ENCODE measurements around the gene KCTD15. TPM values are rescaled to one million over a fixed set of nuclear protein-coding genes. Genes with fewer than 3 reads are reported as not detected.

KCTD15 gene
- total and polyA plus RNA-seq, 2 donors (not counting 3 experiments of a cell fraction or from before 2014, with no cell fraction given): 49.5 to 51.8 TPM

DNA sequence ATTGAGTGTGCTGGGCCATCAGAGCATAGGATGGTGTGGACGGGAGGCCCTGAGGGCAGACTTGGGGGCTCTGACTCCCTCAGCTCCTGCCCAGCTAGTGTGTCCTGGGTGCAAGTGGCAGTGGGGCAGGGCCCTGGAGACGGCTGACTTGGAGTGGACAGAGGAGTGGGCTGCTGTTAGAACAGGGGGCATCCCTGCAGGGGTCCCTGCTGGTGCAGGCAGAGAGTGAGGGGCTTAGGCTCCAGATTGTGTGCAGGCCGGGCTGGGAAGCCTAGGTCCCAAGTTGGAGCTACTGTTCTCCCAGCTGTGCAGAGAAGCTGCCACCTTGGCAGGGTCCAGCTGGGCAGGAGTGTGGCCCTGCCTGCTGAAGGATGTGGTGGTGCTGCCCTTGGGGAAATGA is 8.6 kb downstream of the KCTD15 start:
- POLR2A ChIA-PET: no interaction called here
- H3K4me3 ChIP-seq (replicated peaks in 1 of 3; ENCODE audit: insufficient read depth in 1 of 3, low read depth in 1 of 3, low read length in 3 of 3): no peak overlapping the region

More for the DNA sequence above, 8.6 kb downstream of the KCTD15 start:
- TF ChIP-seq, protein P1, sequence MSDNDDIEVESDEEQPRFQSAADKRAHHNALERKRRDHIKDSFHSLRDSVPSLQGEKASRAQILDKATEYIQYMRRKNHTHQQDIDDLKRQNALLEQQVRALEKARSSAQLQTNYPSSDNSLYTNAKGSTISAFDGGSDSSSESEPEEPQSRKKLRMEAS (IDR thresholded peaks at IDR 0.05; ENCODE audit: insufficient read depth, insufficient read length): no peak
- TF ChIP-seq, protein P2, sequence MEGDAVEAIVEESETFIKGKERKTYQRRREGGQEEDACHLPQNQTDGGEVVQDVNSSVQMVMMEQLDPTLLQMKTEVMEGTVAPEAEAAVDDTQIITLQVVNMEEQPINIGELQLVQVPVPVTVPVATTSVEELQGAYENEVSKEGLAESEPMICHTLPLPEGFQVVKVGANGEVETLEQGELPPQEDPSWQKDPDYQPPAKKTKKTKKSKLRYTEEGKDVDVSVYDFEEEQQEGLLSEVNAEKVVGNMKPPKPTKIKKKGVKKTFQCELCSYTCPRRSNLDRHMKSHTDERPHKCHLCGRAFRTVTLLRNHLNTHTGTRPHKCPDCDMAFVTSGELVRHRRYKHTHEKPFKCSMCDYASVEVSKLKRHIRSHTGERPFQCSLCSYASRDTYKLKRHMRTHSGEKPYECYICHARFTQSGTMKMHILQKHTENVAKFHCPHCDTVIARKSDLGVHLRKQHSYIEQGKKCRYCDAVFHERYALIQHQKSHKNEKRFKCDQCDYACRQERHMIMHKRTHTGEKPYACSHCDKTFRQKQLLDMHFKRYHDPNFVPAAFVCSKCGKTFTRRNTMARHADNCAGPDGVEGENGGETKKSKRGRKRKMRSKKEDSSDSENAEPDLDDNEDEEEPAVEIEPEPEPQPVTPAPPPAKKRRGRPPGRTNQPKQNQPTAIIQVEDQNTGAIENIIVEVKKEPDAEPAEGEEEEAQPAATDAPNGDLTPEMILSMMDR (IDR thresholded peaks at IDR 0.05; ENCODE audit: extremely low read depth in 1 of 2, insufficient read depth in 1 of 2, low read depth in 1 of 2, low read length in 2 of 2): no peak
- TF ChIP-seq FOS (IDR thresholded peaks at IDR 0.05; ENCODE audit: borderline replicate concordance, insufficient read depth, low read length): no peak
- TF ChIP-seq MYC (IDR thresholded peaks at IDR 0.05; ENCODE audit: low read depth, low read length): no peak
- TF ChIP-seq POLR2A (IDR thresholded peaks at IDR 0.05; ENCODE audit: low read depth, low read length): no peak
- intact Hi-C loops (cut with micrococcal nuclease): no loop called here
- Histone ChIP-seq H3K9ac (replicated peaks; ENCODE audit: extremely low read depth, insufficient read depth, low read length) (no peak overlapping the region), H2AFZ (ENCODE audit: low read depth, low read length) (no peak overlapping the region), H3K9me1 (replicated peaks; ENCODE audit: control insufficient read depth, extremely low read depth, insufficient read depth, low read length) (no peaks in the 10 kb centered on the region), H3K27me3 (ENCODE audit: control insufficient read depth in 2 of 2, insufficient read depth in 2 of 2, low read length in 2 of 2) (no peaks in the 10 kb centered on the region), H3K4me2 (ENCODE audit: insufficient read depth, low read length) (no peak overlapping the region), H3K79me2 (ENCODE audit: control insufficient read depth, insufficient read depth, low read length) (peaks cover 4% of the 10 kb centered on the region), H4K20me1 (replicated peaks; ENCODE audit: control insufficient read depth, extremely low read depth, insufficient read depth, low read length) (no peaks in the 10 kb centered on the region), H3K4me1 (ENCODE audit: control insufficient read depth, extremely low read depth, insufficient read depth, low read length) (peaks cover 7% of the 10 kb centered on the region), H3K36me3 (ENCODE audit: control insufficient read depth in 2 of 2, extremely low read depth in 1 of 2, insufficient read depth in 2 of 2, low read length in 2 of 2) (peaks cover 4 to 61% of the 10 kb centered on the region in 2 experiments), H3K27ac (ENCODE audit: insufficient read depth, low read depth, low read length) (no peak overlapping the region), H3K9me3 (replicated peaks; ENCODE audit: control insufficient read depth, insufficient read depth, low read length) (no peaks in the 10 kb centered on the region)
- dilution Hi-C loops (cut with MboI; ENCODE audit: extremely low pct_ligation_motif_present, low sequenced_read_pairs): no loop called here
- no peak for FAIRE-seq
- CTCF ChIA-PET: interaction anchor here (0.8 kb wide), 1 partner anchor 10 kb away, joined by 3 read pairs; no protein-coding TSS in a partner anchor
- no peak for DNase-seq (ENCODE audit: low read depth, low spot score)
- no TSS peak for BruUV-seq (replicated peaks)
